ENCODE measurements around the gene TMBIM6. TPM values are rescaled to one million over a fixed set of nuclear protein-coding genes. Genes with fewer than 3 reads are reported as not detected.
"Not testable (repeated sequence)": the region's sequence is repeated elsewhere in the genome, so short reads cannot be mapped to it uniquely, and the experiment has no call there.

Gene TMBIM6, protein sequence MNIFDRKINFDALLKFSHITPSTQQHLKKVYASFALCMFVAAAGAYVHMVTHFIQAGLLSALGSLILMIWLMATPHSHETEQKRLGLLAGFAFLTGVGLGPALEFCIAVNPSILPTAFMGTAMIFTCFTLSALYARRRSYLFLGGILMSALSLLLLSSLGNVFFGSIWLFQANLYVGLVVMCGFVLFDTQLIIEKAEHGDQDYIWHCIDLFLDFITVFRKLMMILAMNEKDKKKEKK
- 256 TPM for total RNA-seq

- peak; percentile 100 for DNase-seq
Measured at GRCh38 chr12:49740930-49741881, at the start of gene TMBIM6. TSS of gene TMBIM6 (plus strand) at chr12:49741557. CDS start at chr12:49752494, 10,937 bp downstream.

DNA sequence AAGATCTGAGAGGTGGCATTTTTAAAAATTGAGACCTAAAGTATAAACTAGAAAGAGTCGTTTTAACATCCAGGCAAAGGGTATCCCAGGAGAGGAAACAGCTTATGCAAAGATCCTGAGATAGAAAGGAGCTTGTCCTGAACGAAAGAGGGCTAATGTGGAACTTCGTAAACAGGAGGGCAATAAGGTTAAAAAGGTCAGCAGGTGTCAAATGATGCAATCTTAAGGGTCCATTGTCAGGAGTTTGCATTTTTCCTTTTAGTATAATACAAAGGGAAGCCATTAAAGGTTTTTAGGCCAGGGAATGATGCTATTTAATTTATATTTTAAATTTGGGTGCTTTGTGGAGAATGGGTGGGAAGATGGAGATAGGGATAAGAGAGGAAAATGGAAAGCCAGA is 48.5 kb upstream of the TMBIM6 start:
- DNase-seq = no peak

- DNase-seq = no peak
Measured at GRCh38 chr12:49693931-49694444, 47.4 kb upstream of the TMBIM6 start.

DNA sequence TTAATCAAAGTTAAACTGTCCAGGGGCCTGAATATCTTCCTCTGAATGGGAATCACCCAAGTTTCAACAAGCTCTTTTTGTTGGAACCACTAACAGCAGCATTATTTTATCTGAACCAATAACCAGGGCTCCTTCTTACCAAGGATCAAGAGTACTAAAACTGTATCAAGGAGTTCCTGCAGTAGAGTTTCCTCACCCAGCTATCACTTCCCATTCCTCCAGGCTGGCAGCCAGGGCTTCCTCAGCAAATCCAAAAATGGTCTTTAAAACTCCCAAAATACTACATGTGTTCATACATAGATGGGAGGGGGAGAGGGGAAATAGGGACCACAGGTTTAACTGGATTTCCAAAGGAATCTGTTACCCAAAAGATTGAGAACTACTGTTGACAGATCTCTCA is 44.6 kb upstream of the TMBIM6 start:
- DNase-seq = no peak

DNA sequence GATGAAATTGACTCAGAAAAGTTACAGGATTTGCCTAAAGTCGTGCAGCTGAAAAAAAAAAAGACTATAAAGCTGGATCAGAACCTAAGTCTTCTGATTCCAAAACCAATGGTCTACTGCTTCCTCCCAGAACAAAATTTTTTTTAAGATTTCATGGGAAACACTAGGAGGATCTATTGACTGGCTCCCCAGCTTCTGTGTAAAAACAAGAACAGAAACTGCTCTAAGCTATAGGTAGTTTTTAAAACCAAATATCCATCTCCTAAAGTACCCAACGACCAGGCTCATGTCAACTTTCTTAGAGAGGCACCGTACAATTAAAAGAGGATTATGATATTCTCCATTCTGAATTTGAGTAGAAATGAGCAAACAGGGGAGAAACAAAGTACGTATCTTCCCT is 43.5 kb upstream of the TMBIM6 start:
- DNase-seq = no peak

GRCh38 chr12:49698619-49699545 is 42.5 kb upstream of the TMBIM6 start:
- DNase-seq = no peak

DNA sequence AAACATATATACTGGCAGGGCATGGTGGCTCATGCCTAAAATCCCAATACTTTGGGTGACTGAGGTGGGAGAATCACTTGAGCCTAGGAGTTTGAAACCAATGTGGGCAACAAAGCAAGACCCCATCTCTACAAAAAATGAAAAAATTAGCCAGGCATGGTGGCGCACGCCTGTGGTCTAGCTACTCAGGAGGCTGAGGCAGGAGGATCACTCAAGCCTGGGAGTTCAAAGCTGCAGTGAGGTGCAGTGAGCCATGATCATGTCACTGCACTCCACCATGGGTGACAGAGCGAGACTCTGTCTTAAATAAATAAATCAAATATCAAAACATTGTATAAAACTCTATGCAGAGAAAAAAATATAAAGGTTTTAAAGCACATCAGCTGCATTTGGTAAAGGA is 39.3 kb upstream of the TMBIM6 start:
- DNase-seq = no peak

GRCh38 chr12:49702676-49703215 is 38.6 kb upstream of the TMBIM6 start:
- no peak for DNase-seq

- no peak for DNase-seq
Measured at GRCh38 chr12:49703647-49704137, 37.7 kb upstream of the TMBIM6 start.

DNA sequence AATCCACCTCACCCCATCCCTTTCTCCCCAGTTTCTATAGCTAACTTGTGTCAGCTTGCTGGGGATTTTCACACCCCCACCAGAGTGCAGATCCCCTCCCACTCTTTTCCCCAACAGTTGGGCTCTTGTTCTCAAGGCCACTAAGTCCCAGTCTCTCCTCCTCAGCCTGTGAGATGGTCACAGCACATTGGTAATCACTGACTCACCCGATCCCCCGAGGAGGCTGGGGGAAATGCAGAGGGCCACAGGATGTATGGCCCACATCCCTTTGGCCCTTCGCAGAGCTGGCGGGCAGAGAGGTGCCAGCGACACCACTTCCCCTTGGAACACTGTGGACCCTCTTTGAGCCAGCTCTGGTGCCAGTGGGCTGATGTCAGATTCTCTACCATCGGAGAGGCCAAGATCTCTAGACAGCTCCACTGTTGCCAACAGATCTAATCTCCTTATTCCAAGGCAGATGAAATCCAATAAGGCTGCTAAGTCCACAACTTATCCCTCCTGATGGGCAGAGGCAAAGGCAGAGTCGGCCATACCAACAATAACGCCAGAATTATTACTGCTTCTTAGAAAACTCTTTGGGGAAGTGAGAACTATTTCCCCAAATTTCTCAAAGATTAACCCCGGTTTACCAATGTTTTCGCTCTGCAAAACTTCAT is 35.8 kb upstream of the TMBIM6 start:
- peak; percentile 10 for DNase-seq

DNA sequence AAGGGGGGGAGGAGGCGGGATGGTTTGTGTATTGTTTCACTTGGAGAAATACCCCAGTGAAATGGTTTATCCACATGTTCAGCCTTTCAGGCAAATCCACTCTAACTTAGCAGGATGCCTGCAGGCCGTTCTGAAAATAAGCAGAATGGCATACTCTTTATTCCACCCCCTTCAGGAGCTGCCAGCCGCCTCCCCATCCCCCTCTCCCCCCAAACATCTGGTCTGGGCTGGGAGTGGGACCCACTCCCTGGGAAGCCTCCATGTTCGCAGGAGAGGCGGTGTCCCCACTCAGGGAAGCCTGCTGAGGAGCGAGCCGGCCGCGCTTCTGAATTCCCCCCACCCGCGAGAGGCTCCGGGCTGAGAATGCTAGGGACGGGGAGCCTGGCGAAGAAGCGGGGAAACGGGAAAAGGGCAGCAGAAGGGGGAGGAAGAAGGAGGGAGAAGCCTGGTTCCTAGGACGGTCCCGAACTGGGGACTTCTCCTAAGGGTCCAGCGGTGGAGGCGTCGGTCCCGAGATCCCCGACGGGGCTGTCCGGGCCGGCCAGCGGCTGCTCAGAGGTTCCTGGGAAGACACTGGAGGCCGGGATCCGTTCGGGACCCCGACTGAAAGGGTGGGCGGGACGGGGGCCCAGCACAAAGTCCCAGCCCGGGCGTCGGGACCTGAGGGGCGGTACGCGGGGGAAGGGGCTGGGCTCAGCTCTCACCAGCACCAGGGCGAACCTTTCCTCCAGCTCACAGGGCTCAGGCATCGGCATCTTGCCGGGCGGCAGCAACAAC is 34.8 kb upstream of the TMBIM6 start:
- peak; percentile 14 for DNase-seq

DNA sequence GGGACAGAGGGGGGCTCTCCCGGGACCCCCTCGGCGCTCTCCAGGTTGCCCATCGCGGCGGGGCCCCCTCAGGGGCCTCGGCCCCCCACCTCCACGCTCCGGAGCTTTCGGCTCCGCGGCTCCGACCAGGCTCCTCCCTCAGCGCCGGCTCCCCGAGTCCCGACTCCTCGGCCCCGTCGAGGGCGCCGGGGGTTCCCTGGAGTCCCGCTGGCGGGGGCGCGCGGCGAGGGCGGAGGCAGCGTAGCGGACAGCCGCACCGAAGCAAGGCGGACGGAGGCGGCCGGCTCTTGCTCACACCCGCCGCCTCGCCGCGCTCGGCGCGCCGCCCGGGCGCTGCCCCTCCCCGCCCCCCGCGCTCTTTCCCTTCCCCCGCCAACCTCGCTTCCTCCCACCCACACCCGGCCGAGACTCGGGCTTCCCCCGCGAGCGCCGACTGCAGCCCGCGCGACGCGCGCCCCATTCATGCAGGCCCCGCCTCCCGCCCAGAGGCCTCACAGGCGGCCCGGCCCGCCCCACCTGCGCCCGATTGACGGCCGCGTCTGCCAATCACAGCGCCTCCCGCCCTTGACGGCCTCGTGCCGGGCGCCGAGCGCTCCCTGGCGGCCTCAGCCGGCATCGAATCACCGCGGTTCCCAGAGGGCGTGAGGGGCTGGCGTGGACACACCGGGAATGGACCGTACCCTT is 34.1 kb upstream of the TMBIM6 start, which contains the start of gene FMNL3:
FMNL3 (minus strand) TSS at position 278 of the 684 bp plus-strand sequence; CDS start at position 53, 225 bp downstream.
- peak; percentile 94 for DNase-seq

DNA sequence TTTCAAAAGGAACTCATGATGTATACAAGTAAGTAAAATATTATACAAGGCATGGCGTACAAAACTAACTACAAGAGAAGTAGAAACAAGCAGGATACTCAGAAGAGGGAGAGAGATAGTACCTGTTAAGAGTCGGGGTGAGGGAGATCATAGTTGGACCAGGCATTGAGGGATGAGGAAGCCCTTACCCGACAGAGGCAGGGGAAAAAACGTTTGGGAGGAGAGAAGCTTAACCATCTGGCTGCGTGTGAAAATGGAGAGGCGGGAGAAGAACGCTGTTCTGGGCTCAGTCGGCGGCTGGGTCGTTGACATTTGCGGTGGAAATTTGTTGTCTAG is 33.6 kb upstream of the TMBIM6 start:
- DNase-seq = no peak

- DNase-seq = no peak
Measured at GRCh38 chr12:49708851-49709250, 32.5 kb upstream of the TMBIM6 start.

DNA sequence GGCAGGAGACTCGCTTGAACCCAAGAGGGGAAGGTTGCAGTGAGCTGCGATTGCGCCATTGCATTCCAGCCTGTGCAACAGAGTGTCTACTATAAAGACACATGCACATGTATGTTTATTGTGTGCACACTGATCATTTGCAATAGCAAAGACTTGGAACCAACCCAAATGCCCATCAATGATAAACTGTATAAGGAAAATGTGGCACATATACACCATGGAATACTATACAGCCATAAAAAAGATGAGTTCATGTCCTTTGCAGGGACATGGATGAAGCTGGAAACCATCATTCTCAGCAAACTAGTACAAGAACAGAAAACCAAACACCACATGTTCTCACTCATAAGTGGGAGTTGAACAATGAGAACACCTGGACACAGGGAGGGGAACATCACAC is 27.4 kb upstream of the TMBIM6 start:
- not testable (repeated sequence) for DNase-seq

- DNase-seq = no peak
Measured at GRCh38 chr12:49716553-49716952, 24.8 kb upstream of the TMBIM6 start.

- not testable (repeated sequence) for DNase-seq
Measured at GRCh38 chr12:49717800-49718199, 23.6 kb upstream of the TMBIM6 start.

- DNase-seq = no peak
Measured at GRCh38 chr12:49720214-49720613, 21.1 kb upstream of the TMBIM6 start.

DNA sequence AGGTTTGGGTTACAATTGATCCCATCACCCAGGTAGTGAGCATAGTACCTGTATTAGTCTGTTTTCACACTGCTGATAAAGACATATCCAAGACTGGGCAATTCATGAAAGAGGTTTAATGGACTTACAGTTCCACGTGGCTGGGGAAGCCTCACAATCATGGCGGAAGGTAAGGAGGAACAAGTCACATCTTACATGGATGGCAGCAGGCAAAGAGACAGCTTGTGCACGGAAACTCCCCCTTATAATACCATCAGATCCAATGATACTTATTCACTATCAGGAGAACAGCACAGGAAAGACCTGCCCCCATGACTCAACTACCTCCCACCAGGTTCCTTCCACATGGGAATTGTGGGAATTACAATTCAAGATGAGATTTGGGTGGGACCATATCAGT is 20.0 kb upstream of the TMBIM6 start:
- DNase-seq = not testable (repeated sequence)

- DNase-seq = no peak
Measured at GRCh38 chr12:49728446-49728845, 12.9 kb upstream of the TMBIM6 start.
